Type B pancreatic cell (in vitro differentiated cells): ENCODE results near the gene JAKMIP1. TPM values are rescaled to one million over a fixed set of nuclear protein-coding genes. Genes with fewer than 3 reads are reported as not detected.

Experiments
- DNase-seq: peaks from one replicate; pipeline ENCODE4 v3.0.0; 2021; ENCODE audit warnings: mixed read lengths; ENCODE audit not compliant: unreplicated experiment; ENCODE audit errors: extremely low spot score
- H3K27ac Mint-ChIP-seq: 2 replicates; pipeline ENCODE4 v1.8.0; 2021; ENCODE audit warnings: mild to moderate bottlenecking, mixed read lengths
- H3K27me3 Mint-ChIP-seq: 2 replicates; pipeline ENCODE4 v1.8.0; 2021; ENCODE audit warnings: mixed read lengths
- H3K36me3 Mint-ChIP-seq: 2 replicates; pipeline ENCODE4 v1.8.0; 2021; ENCODE audit warnings: mixed read lengths
- H3K4me1 Mint-ChIP-seq: one replicate; pipeline ENCODE4 v1.8.0; 2021; ENCODE audit warnings: mixed read lengths; ENCODE audit not compliant: unreplicated experiment
- H3K4me3 Mint-ChIP-seq: 2 replicates; pipeline ENCODE4 v1.8.0; 2021; ENCODE audit warnings: mild to moderate bottlenecking, mixed read lengths
- H3K9me3 Mint-ChIP-seq: 2 replicates; pipeline ENCODE4 v1.8.0; 2021; ENCODE audit warnings: mixed read lengths
- CTCF ChIP-seq: fragments of 200-600 bp; sonication (generic); conservative IDR thresholded peaks from 2 replicates; pipeline ENCODE4 v1.5.0; 2021; ENCODE audit warnings: antibody characterized with exemption, mild to moderate bottlenecking
- total RNA-seq: library from RNA; stranded (reverse); gene quantifications from 2 replicates; pipeline ENCODE4 v1.2.1, GENCODE V29; 2021; ENCODE audit warnings: low replicate concordance

The JAKMIP1 gene
- total RNA-seq, 1 donor from 2014 or later, result 0.89 TPM

GRCh38 chr4:6125103-6125651, 75.2 kb downstream of the JAKMIP1 start:
- Mint-ChIP-seq H3K27ac (no peak overlapping the region), H3K27me3 (peaks cover 13% of the 10 kb centered on the region), H3K4me1 (no peaks in the 10 kb centered on the region), H3K4me3 (no peak overlapping the region), H3K36me3 (no peaks in the 10 kb centered on the region), H3K9me3 (no peaks in the 10 kb centered on the region)
- no peak for TF ChIP-seq CTCF
- DNase-seq, result no peak

GRCh38 chr4:6124386-6125102, 75.8 kb downstream of the JAKMIP1 start:
- Mint-ChIP-seq H3K9me3 (no peaks in the 10 kb centered on the region), H3K27me3 (peaks cover 13% of the 10 kb centered on the region), H3K4me3 (no peak overlapping the region), H3K27ac (no peak overlapping the region), H3K4me1 (no peaks in the 10 kb centered on the region), H3K36me3 (no peaks in the 10 kb centered on the region)
- no peak for TF ChIP-seq CTCF
- no peak for DNase-seq

GRCh38 chr4:6123976-6124375, 76.4 kb downstream of the JAKMIP1 start:
- H3K36me3 Mint-ChIP-seq, result no peaks in the 10 kb centered on the region
- H3K27ac Mint-ChIP-seq, result no peak overlapping the region
- H3K9me3 Mint-ChIP-seq, result no peaks in the 10 kb centered on the region
- peaks cover 9% of the 10 kb centered on the region for H3K27me3 Mint-ChIP-seq
- DNase-seq, result no peak
- no peak overlapping the region for H3K4me3 Mint-ChIP-seq
- no peak for TF ChIP-seq CTCF
- no peaks in the 10 kb centered on the region for H3K4me1 Mint-ChIP-seq

GRCh38 chr4:6123541-6123940, 76.8 kb downstream of the JAKMIP1 start:
- Mint-ChIP-seq H3K9me3 (no peaks in the 10 kb centered on the region), H3K27ac (no peak overlapping the region), H3K4me3 (no peak overlapping the region), H3K36me3 (no peaks in the 10 kb centered on the region), H3K4me1 (no peaks in the 10 kb centered on the region), H3K27me3 (peaks cover 13% of the 10 kb centered on the region)
- TF ChIP-seq CTCF, result no peak
- no peak for DNase-seq

GRCh38 chr4:6123116-6123515, 77.2 kb downstream of the JAKMIP1 start:
- H3K27ac Mint-ChIP-seq, result no peak overlapping the region
- H3K27me3 Mint-ChIP-seq, result peaks cover 16% of the 10 kb centered on the region
- TF ChIP-seq CTCF, result no peak
- no peaks in the 10 kb centered on the region for H3K4me1 Mint-ChIP-seq
- H3K9me3 Mint-ChIP-seq, result no peaks in the 10 kb centered on the region
- no peaks in the 10 kb centered on the region for H3K36me3 Mint-ChIP-seq
- no peak overlapping the region for H3K4me3 Mint-ChIP-seq
- no peak for DNase-seq
